Activated CD8-positive, alpha-beta memory T cell treated with anti-CD3 and anti-CD28 coated beads, Interleukin-2, amount 10 ng/mL, durations not matched to agents 7 days and 5 days (primary cell): ENCODE data around the gene RBM47. TPM values are rescaled to one million over a fixed set of nuclear protein-coding genes. Genes with fewer than 3 reads are reported as not detected.
"Not testable (repeated sequence)": the region's sequence is repeated elsewhere in the genome, so short reads cannot be mapped to it uniquely, and the experiment has no call there.

ENCODE experiments used
- ATAC-seq: fragments of 150-1000 bp; cut with Tn5 transposase; one replicate; pipeline ENCODE4 v1.10.0; 2021; ENCODE audit warnings: moderate library complexity
- CTCF ChIA-PET: fragments of 350-600 bp; sonication (Branson Sonifier 250); formaldehyde crosslinking; loops from one replicate; lab custom pipeline; 2021; ENCODE audit warnings: antibody characterized with exemption; lab: Charles Lee
- DNase-seq: peaks from one replicate; pipeline ENCODE4 v3.0.0-alpha.2; 2020
- H3K27ac Mint-ChIP-seq: one replicate; pipeline ENCODE4 v1.8.0; 2021; ENCODE audit warnings: mild to moderate bottlenecking, mixed read lengths
- H3K27me3 Mint-ChIP-seq: one replicate; pipeline ENCODE4 v1.8.0; 2021; ENCODE audit warnings: mixed read lengths
- H3K36me3 Mint-ChIP-seq: one replicate; pipeline ENCODE4 v1.8.0; 2021; ENCODE audit warnings: mild to moderate bottlenecking, mixed read lengths
- H3K4me1 Mint-ChIP-seq: one replicate; pipeline ENCODE4 v1.8.0; 2021; ENCODE audit warnings: mixed read lengths
- H3K4me3 Mint-ChIP-seq: one replicate; pipeline ENCODE4 v1.8.0; 2021; ENCODE audit warnings: mild to moderate bottlenecking, moderate library complexity, mixed read lengths
- H3K9me3 Mint-ChIP-seq: one replicate; pipeline ENCODE4 v1.8.0; 2022; ENCODE audit warnings: low read depth, mixed read lengths
- total RNA-seq, 2 experiments: library from RNA; stranded (reverse); gene quantifications; one replicate each; pipeline ENCODE4 v1.2.3, GENCODE V29; 2021

The RBM47 gene
- total RNA-seq, 2 experiments from 2014 or later = 2.2 to 2.3 TPM

DNA sequence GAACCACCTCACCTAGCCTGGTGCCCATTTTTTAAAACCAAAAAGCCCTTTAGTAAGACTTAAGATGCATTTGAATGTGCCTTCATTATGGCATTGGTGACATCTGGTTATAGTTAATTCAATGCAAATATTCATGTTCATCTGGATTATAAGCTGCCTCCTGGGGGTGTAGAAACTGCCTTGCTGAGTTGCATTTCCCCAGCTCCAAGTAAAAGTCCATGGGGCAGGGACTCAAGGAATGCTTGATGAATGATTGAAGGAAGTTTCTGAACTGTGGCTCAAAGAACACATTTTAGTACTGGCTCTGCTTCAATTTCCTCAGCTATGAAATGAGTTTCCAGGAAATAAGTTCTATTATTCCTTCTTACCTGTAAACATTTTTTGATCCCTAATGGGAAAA is 18.5 kb upstream of the RBM47 start:
- no peak for ATAC-seq
- Mint-ChIP-seq H3K4me1 (no peaks in the 10 kb centered on the region), H3K9me3 (no peaks in the 10 kb centered on the region), H3K4me3 (no peak overlapping the region), H3K36me3 (peaks cover 2% of the 10 kb centered on the region), H3K27me3 (peaks cover 6% of the 10 kb centered on the region), H3K27ac (no peak overlapping the region)
- DNase-seq = no peak
- CTCF ChIA-PET = no interaction called here

DNA sequence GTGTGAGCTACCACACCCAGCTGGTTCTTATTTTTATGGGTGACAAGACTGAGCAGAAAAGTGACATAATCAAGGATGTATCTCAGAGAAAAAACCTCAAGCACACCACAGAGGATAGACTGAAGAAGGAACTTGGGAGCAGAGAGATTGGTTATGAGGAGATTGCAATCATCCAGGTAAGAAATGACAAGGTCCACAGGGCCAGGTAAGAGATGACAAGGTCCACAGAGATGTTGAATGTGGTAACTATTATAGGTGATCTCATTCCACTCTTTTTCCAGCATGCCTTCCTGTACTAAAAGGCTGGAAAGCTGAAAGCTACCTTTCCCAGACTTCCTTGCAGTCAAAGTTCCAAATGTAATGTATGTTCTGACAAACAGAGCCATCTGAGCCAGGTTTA is 15.9 kb upstream of the RBM47 start:
- no peaks in the 10 kb centered on the region for H3K9me3 Mint-ChIP-seq
- H3K27ac Mint-ChIP-seq = no peak overlapping the region
- DNase-seq (no peak), ATAC-seq (no peak)
- no peaks in the 10 kb centered on the region for H3K4me1 Mint-ChIP-seq
- CTCF ChIA-PET = no interaction called here
- peaks cover 2% of the 10 kb centered on the region for H3K36me3 Mint-ChIP-seq
- no peak overlapping the region for H3K4me3 Mint-ChIP-seq
- peaks cover 6% of the 10 kb centered on the region for H3K27me3 Mint-ChIP-seq

DNA sequence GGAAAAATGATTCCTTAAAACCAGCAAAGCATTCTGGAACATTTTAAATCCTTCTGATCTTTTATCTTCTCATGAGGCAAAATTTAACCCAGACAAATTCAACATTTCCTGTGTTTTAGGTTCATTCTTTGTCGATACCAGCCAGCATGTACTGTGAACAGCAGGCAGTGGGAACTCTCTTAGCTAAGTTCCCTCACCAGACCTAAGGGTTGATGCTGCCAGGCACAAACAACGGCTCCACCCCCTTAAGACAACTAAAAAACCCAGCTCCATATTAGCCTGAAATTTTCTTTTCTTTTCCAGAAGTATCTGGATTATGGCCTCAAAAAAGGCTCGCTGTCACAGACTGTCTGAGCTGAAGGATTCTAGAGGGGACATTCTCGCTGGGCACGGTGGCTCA is 2.4 kb upstream of the RBM47 start:
- no peak for DNase-seq
- CTCF ChIA-PET = interaction anchor here (1.2 kb wide), 1 partner anchor 20 kb away, joined by 3 read pairs; no protein-coding TSS in a partner anchor
- Mint-ChIP-seq H3K36me3 (peaks cover 1% of the 10 kb centered on the region), H3K4me1 (peaks cover 20% of the 10 kb centered on the region), H3K4me3 (no peak overlapping the region), H3K27ac (no peak overlapping the region), H3K27me3 (peaks cover 48% of the 10 kb centered on the region), H3K9me3 (no peaks in the 10 kb centered on the region)
- ATAC-seq = no peak

DNA sequence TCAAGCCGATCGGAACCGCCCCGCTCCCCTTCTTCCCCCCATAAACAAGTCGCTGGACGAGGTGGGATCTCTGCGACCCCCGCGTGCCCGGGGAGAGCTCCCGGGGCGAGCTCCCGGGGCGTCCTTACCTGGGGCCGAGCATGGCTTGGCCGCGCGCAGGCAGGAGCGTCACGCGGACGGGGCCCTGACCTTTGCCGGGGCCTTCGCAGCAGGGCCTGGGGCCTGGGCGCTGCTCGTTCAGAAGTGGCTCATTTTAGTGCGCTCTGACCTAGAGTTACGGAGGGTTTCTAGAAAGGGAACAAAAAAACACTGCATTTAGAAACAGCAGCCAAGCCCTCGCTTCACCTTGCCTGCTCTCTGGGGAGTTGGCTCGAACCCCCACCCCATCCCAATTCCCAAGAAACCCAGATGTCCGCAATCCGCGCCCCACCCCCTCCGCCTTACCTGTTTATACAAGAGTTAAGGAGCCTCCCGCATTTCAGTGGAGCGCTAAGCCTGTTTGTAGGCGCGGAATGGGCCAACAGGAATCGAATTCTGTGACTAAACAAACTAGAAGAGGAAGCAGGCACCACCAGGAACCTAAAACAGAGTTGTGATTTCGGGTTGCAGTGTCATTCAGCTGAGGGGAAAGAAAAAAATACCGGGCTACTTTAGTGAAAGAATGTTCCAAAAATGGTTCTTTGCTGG is 814 bp upstream of the RBM47 start:
- H3K36me3 Mint-ChIP-seq = peaks cover 1% of the 10 kb centered on the region
- no peak overlapping the region for H3K27ac Mint-ChIP-seq
- H3K4me1 Mint-ChIP-seq = peaks cover 32% of the 10 kb centered on the region
- H3K9me3 Mint-ChIP-seq = no peaks in the 10 kb centered on the region
- no peak for DNase-seq
- CTCF ChIA-PET = interaction anchor here (1.0 to 1.1 kb wide), 2 partner anchors 45 to 267 kb away, joined by 3 read pairs; no protein-coding TSS in a partner anchor
- H3K27me3 Mint-ChIP-seq = peaks cover 58% of the 10 kb centered on the region
- H3K4me3 Mint-ChIP-seq = peak overlapping the region; percentile 77
- no peak for ATAC-seq

DNA sequence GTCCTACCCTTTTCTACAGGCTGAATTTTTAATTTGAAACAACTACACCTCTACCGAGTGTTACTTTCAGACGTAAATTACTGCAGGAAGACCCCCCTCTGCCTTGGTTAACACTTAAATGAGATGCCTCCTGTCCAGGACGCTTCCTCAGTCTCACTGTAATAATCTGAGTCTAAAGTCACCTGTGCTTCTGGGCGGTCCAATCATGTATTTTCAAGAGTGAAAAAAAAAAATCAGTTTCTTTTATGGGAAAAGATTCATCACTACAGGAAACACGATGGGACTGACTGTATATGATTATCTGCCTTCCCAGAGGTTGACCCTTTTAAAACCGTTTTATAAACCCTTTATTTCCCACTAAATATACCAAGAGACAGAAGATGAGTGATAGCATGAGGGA is 776 bp downstream of the RBM47 start:
- no peak for ATAC-seq
- H3K27ac Mint-ChIP-seq = no peak overlapping the region
- no peaks in the 10 kb centered on the region for H3K9me3 Mint-ChIP-seq
- no peak for DNase-seq
- peaks cover 1% of the 10 kb centered on the region for H3K36me3 Mint-ChIP-seq
- peaks cover 61% of the 10 kb centered on the region for H3K27me3 Mint-ChIP-seq
- H3K4me1 Mint-ChIP-seq = peaks cover 35% of the 10 kb centered on the region
- peak overlapping the region; percentile 77 for H3K4me3 Mint-ChIP-seq
- CTCF ChIA-PET = interaction anchor here (0.7 kb wide), 1 partner anchor 16 kb away, joined by 3 read pairs; no protein-coding TSS in a partner anchor

DNA sequence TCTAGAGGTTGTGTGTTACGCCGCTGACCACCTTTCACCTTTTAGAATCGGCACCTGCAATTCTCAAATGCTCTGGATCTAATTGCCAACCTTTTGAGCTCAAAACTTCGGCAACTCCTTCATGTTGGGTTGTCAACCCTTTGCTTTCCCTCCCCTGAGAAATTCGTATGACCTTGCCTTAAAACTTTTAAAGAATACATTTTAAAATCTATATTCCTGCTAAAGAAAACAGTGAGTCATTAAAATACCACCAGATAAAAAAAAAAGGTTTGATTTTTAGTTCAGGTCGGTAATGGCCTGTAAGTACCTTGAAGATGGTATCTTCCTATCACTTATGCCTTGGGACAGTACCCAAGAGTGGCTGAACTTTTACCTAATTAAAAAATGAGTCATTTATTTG is 1.3 kb downstream of the RBM47 start:
- peak overlapping the region; percentile 25 for H3K4me3 Mint-ChIP-seq

DNA sequence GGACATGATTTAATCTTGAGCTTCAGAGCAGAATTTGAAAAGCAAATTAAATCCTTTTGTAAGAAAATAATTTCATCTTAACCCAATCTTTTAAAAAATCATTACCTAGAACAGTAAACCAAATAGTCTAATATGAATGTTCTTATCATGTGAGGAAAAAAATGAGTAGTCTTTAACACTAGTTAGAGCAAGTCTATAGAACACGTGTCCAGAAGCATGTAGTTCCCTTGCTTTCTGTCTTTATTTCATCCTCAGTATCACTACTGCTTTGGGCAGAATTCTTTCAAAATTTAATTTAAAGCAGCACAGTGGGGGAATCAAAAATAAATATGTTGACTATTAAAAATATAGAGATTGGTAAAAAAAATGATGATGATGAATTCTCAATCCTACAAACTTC is 2.1 kb downstream of the RBM47 start:
- Mint-ChIP-seq H3K27ac (no peak overlapping the region), H3K27me3 (peaks cover 61% of the 10 kb centered on the region), H3K4me3 (no peak overlapping the region), H3K9me3 (no peaks in the 10 kb centered on the region), H3K36me3 (peaks cover 1% of the 10 kb centered on the region), H3K4me1 (peaks cover 46% of the 10 kb centered on the region)
- CTCF ChIA-PET = interaction anchor here (1.3 kb wide), 1 partner anchor 45 kb away, joined by 4 read pairs; no protein-coding TSS in a partner anchor
- ATAC-seq = no peak
- DNase-seq = no peak

More for the DNA sequence above, 1.3 kb downstream of the RBM47 start:
- H3K36me3 Mint-ChIP-seq, H3K9me3 Mint-ChIP-seq, ATAC-seq, DNase-seq, H3K27ac Mint-ChIP-seq, CTCF ChIA-PET: not testable (repeated sequence)
- Mint-ChIP-seq H3K4me1 (peaks cover 37% of the 10 kb centered on the region), H3K27me3 (peaks cover 61% of the 10 kb centered on the region)

DNA sequence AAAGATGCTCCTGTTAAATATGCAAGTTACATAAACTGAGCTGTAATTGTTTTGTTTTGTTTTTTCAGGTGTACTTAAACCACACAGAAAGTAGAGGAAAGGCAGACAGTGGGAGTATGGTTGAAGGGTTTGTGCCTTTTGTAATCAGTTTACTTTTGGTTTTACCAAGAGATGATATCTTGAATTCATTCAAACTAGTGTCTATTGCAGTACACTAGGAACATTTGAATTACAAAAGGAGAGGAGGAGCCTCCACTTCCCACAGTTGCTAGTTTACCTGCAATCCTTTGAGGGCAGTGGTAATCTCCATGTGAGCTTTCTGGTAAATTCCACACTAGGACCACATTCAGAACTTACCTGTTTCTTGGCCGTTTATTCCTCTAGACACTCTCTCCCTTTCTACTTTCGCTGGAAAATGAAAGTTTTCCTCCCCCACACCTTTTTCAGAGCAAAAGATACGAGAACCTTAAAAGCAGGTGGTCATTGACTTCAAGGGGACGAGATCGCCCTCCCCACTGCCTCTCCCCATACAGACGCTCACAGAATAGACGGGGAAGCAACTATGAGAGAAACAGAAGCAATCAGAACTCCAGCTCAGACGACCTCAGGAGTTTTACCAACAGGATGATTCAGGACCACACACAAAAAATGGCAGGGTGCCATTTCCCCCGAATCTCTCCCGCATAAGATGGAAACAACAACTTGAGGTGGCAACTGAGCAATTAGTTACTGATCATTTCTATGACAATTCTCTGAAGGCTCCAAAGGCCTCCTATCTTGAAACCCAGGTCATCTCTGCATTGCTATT is 3.3 kb downstream of the RBM47 start:
- H3K27ac Mint-ChIP-seq = no peak overlapping the region
- peaks cover 55% of the 10 kb centered on the region for H3K4me1 Mint-ChIP-seq
- peaks cover 58% of the 10 kb centered on the region for H3K27me3 Mint-ChIP-seq
- ATAC-seq (no peak), DNase-seq (no peak)
- peak overlapping the region; percentile 19 for H3K4me3 Mint-ChIP-seq
- peaks cover 5% of the 10 kb centered on the region for H3K36me3 Mint-ChIP-seq
- CTCF ChIA-PET = interaction anchor here (1.3 kb wide), 1 partner anchor 46 kb away, joined by 4 read pairs; no protein-coding TSS in a partner anchor
- H3K9me3 Mint-ChIP-seq = no peaks in the 10 kb centered on the region

DNA sequence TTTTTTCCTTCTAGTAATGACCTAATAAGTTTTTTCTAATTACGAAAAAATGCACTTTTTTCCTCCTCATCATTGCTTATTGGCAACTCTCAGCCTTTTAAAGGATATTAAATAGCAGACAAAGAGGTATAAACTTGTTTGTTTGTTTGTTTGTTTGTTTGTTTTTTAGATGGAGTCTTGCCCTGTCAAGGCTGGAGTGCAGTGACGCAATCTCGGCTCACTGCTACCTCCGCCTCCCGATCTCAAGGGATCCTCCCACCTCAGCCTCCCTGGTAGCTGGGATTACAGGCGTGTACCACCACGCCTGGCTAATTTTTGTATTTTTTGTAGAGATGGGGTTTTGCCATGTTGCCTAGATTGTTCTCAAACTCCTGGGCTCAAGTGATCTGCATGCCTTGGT is 6.0 kb downstream of the RBM47 start:
- Mint-ChIP-seq H3K27me3 (peaks cover 38% of the 10 kb centered on the region), H3K9me3 (no peaks in the 10 kb centered on the region), H3K4me3 (no peak overlapping the region), H3K36me3 (peaks cover 7% of the 10 kb centered on the region), H3K4me1 (peaks cover 49% of the 10 kb centered on the region), H3K27ac (no peak overlapping the region)
- ATAC-seq (no peak), DNase-seq (no peak)
- CTCF ChIA-PET = no interaction called here

DNA sequence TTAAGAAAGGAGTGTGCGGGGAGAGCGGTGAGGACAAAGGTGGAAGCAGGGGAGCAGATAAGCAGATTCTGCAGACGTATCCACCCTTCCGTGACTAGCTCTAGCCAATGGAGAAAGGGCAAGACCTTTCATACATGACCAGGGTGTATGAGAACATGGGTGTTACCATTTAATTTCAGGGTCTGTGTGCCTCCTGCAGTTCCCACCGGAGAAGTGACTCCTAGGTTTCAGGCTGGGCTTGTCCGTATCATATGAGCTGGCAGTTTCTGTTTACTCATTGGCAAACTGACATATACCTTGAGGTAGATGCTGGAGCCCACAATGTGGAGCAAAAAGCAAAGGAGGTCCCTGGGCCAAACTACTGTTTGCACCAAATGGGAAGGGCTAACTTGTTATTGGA is 6.8 kb downstream of the RBM47 start:
- peaks cover 31% of the 10 kb centered on the region for H3K27me3 Mint-ChIP-seq
- no peaks in the 10 kb centered on the region for H3K9me3 Mint-ChIP-seq
- peaks cover 7% of the 10 kb centered on the region for H3K36me3 Mint-ChIP-seq
- CTCF ChIA-PET = interaction anchor here (1.1 kb wide), 1 partner anchor 98 kb away, joined by 6 read pairs; no protein-coding TSS in a partner anchor
- peak overlapping the region; percentile 1 for H3K27ac Mint-ChIP-seq
- peaks cover 43% of the 10 kb centered on the region for H3K4me1 Mint-ChIP-seq
- no peak for DNase-seq
- H3K4me3 Mint-ChIP-seq = no peak overlapping the region
- ATAC-seq = peak; percentile 32

DNA sequence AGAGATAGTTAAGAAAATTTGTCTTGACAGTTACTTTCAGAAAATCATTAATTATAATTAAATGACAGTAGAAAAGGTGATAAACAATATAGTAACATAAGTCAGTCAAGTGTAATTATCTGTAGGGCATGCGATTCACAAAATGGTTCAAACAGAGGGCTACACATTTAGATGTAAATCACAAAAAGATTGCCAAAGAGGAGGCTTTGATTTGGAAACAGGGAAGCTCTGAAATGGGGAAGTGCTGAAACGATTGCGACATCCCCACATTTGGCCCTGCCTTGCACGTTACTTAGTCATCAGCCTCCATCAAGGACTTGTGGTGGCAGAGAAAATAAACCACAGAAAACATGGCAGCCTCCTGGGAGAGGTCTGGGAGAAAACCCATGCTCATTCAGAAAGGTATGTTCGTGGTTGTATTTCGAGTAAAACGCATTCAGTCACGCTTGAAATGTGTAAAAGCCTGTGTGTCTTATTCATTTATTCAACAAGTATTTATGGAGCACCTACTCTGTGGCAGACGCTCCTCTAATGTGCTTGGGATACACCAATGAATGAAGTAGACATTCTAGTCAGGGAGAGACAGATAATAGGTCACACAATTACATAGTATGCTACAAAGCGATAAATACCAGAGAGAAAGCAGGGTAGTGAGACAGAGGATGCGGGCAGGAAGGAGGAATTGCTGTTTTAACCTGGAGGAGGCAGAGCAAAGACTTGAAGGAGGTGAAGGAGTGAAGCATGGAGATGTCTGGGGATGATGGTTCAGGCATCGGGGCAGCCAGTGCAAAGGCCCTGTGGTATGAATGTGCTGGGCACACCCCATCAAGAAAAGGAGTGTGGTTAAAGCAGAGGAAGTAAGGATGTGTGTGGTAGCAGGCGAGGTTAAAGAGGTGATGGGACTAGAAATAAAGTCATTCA is 7.8 kb downstream of the RBM47 start:
- H3K27ac Mint-ChIP-seq = no peak overlapping the region
- peaks cover 5% of the 10 kb centered on the region for H3K36me3 Mint-ChIP-seq
- DNase-seq (peak; percentile 64), ATAC-seq (peak; percentile 44)
- H3K27me3 Mint-ChIP-seq = peaks cover 21% of the 10 kb centered on the region
- H3K4me1 Mint-ChIP-seq = peaks cover 39% of the 10 kb centered on the region
- H3K4me3 Mint-ChIP-seq = no peak overlapping the region
- no peaks in the 10 kb centered on the region for H3K9me3 Mint-ChIP-seq
- CTCF ChIA-PET = interaction anchor here (0.8 to 1.1 kb wide), 2 partner anchors 100 to 219 kb away, joined by 3 to 6 read pairs; no protein-coding TSS in a partner anchor

DNA sequence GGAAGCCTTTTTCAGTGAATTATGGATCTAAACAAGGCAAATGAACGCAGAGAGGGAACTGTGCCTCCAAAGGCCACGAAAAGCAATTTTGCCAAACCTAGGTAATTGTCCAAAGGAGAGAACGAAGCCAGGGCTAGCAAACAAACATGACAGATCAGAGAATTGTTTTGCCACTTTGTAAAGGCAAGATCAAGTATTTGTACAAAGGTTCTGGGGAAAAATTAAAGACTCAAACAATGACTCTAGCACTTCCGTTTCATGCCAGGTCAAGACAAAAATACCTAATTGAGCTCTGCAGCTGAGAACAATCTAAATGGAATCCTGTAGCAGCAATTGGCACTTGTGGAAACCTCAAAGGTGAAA is 8.5 kb downstream of the RBM47 start:
- CTCF ChIA-PET = interaction anchor here (0.8 kb wide), 1 partner anchor 219 kb away, joined by 3 read pairs; no protein-coding TSS in a partner anchor
- H3K9me3 Mint-ChIP-seq = no peaks in the 10 kb centered on the region
- peaks cover 34% of the 10 kb centered on the region for H3K4me1 Mint-ChIP-seq

DNA sequence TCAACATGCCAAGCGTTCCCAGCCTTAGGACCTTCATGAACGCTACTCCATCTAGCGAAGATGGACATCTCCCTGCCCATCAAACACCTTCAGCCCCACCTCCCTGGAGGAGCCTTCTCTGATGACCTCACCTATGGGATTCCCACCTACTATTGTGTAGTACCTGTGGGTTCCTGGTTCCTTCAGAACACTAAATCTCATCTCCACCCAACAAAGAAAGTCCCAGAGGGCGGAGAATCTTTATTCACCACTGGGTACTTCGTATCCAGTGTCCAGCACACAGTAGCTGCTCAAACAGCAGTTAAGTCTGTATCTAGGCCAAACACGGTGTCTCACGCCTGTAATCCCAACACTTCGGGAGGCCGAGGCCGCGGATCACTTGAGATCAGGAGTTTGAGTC is 10.1 kb downstream of the RBM47 start:
- H3K9me3 Mint-ChIP-seq = no peaks in the 10 kb centered on the region

More for the DNA sequence above, 8.5 kb downstream of the RBM47 start:
- Mint-ChIP-seq H3K27me3 (peaks cover 15% of the 10 kb centered on the region), H3K36me3 (peaks cover 5% of the 10 kb centered on the region), H3K27ac (no peak overlapping the region), H3K4me3 (no peak overlapping the region)
- ATAC-seq = no peak
- no peak for DNase-seq

More for the DNA sequence above, 10.1 kb downstream of the RBM47 start:
- CTCF ChIA-PET = no interaction called here
- Mint-ChIP-seq H3K27ac (no peak overlapping the region), H3K36me3 (peaks cover 7% of the 10 kb centered on the region), H3K27me3 (peaks cover 11% of the 10 kb centered on the region), H3K4me1 (peaks cover 31% of the 10 kb centered on the region), H3K4me3 (no peak overlapping the region)
- no peak for ATAC-seq
- DNase-seq = no peak
